GM21786 (cell line): ENCODE data around the gene PBX2.
"Not testable (repeated sequence)": the region's sequence is repeated elsewhere in the genome, so short reads cannot be mapped to it uniquely, and the experiment has no call there.

Experiments used
- ATAC-seq: cut with Tn5 transposase; IDR thresholded peaks from one replicate; pipeline ENCODE4 v1.9.1; 2021; ENCODE audit not compliant: unreplicated experiment

Gene PBX2

GRCh38 chr6:32203426-32204267, 13.6 kb upstream of the PBX2 start:
- ATAC-seq = no peak

GRCh38 chr6:32202186-32202585, 12.2 kb upstream of the PBX2 start:
- ATAC-seq = no peak

- no peak for ATAC-seq
These were observed 10.9 kb upstream of the PBX2 start for GRCh38 chr6:32200711-32201475.

GRCh38 chr6:32198866-32199265, 8.9 kb upstream of the PBX2 start:
- no peak for ATAC-seq

DNA sequence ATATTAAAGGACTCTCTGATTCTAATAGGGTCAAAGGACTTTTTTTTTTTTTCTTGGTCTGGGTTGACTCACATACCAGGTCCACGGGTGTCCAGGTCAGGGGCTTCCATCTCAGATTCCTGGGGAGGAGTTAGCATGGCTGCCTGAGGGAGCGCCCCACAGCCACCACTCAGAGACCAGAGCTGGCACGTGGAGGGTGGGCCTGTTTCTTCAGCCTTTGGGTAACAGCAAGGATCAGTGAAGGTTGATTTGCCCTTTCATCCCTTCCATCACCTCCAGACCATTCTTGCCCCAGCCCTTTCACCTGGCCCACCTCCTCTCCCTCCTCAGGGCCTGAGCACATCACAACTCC, 8.3 kb upstream of the PBX2 start:
- ATAC-seq = no peak

DNA sequence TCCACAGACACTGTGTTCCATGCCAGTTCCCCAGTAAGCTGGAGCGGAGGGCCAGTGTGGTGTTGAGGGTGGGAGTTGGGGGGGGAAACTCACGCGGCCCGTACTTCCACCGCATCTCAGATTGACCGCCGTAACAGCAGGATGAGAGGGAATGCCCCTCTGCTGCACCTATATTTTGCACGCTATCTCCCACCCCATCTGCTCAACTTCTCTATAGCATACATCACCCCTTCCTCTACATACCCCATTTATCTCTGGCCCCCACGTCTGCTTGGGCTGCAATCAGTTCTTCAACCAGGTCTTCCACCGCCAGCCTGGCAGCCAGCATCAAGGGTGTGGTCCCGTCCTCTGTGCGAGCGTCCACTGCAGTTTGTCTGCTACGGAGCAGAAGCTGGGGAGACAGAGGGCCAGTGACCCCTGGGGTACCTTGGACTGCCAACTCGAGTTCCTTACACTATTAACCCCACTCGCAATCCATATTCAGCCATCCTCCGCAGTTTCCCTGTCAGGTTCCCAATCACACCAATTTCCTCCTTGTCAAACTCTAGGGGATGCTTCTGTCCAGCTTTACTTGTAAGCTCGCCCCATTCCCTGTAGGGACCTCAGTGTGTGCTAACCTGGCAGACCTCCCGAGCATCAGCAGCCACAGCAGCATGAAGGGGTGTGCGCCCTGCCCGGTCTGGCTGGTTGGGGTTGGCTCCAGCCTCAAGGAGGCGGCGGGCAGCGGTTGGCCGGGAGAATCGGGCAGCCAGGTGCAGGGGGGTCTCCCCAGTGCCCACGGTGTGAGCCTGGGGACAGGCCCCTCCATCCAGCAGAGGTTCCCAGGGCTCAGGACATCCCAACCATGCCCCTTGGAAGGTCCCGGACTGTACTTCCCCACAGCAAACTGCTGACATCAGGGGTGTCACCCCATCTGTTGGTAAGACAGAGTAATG, 6.9 kb upstream of the PBX2 start:
- ATAC-seq = no peak

GRCh38 chr6:32195902-32196681, 6.1 kb upstream of the PBX2 start:
- ATAC-seq = no peak

DNA sequence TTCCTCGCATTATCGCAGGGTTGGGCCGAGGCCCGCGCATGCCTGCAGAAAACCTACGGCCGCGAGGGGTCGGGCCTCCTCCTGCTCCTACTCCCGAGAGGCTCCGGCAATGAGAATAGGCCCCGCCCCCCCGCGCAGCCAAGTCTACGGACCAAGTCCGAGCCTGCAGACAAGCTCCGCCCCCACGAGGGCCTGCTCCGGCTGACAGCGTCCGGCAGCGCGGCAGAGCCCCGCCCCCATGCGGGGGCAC, 5.6 kb upstream of the PBX2 start:
- peak; percentile 71 for ATAC-seq

DNA sequence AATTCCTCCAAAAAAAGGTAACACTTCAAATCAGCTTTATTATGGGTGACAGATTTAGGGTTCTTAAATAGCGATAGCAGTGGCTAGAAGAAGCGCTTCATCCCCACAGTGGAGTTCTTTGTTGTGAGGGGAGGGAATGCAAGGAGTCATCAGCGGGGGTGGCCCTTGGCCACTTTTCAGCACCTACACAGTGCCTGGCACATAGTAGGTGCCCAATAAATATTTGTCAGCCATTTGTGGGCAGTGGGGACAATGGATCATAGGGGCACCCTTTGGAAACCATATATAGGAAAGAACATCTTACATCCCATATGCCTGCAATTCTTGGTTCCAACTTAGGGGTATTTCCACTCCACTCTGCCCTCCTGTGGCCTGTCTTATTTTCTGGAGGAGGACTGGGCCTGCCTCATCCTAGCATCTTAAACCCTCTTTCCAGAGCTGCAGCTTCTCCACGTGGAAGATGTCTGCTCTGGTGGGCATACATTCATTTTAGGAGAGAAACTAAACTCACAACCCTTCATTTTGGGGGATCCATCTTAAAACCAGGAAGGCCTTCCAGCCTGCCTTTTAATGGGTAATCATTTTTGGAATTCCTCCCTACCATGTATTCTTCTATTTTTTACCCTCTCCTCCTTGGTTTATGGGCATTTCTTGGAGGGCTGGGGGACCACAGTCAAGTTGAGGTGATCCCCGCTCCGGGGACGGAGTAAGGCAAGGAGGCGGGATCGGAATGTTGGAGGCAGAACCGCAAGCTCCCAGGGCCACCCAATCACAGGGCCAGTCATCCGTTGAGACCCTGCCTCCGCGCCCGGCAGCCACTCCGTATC, 5.0 kb upstream of the PBX2 start:
- no peak for ATAC-seq

GRCh38 chr6:32194388-32194787, 4.4 kb upstream of the PBX2 start:
- no peak for ATAC-seq

- not testable (repeated sequence) for ATAC-seq
These were observed 3.1 kb upstream of the PBX2 start for GRCh38 chr6:32193096-32193495.

GRCh38 chr6:32192608-32193039, 2.6 kb upstream of the PBX2 start, which contains the start of gene GPSM3:
Gene GPSM3 (minus strand): TSS chr6:32192643. CDS start chr6:32192513, 130 bp downstream.
- no peak for ATAC-seq

DNA sequence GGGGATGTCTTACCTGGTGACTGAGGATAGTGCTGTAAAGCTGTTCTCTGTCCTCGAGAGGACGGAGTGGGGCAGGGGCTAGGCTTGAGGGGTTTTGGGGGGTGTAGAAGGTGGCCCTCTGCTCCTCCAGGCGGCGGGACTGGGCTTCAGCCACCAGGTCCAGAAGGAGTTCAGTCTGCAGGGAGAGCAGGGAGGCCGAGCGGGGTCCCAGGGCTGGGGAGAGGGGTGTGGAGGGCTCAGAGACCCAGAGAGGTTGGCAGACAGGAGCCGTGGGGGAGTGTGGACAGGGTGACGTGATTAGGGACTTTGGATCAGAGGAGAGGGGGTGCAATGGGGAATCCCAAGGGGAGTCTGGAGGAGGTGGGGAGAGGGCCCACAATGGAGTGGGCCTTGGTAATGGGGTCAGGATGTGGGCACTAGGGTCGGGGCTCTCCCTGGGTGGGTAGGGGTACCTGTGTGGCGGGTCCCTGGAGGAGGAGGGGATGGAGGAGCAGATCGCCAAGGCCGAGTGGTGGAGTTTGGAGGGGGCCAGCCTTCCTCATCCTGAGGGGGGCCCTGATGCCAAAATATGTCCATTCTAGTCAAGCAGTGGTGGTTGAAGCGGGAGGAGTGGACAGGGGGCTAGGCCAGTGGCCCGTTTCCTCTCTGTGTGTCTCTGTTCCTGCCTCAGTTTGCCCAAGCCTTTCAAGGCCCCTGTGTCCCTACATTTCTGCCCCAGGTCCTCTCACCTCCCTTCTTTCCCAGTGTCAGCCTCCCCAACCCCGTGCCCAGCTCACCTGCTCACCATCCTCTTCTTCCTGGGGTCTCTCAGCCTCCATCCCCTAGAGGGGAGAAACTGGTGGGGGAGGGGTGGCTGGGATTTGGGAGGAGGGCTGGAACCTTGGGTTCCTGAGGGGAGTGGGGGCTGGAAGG, 1.9 kb upstream of the PBX2 start:
- no peak for ATAC-seq

DNA sequence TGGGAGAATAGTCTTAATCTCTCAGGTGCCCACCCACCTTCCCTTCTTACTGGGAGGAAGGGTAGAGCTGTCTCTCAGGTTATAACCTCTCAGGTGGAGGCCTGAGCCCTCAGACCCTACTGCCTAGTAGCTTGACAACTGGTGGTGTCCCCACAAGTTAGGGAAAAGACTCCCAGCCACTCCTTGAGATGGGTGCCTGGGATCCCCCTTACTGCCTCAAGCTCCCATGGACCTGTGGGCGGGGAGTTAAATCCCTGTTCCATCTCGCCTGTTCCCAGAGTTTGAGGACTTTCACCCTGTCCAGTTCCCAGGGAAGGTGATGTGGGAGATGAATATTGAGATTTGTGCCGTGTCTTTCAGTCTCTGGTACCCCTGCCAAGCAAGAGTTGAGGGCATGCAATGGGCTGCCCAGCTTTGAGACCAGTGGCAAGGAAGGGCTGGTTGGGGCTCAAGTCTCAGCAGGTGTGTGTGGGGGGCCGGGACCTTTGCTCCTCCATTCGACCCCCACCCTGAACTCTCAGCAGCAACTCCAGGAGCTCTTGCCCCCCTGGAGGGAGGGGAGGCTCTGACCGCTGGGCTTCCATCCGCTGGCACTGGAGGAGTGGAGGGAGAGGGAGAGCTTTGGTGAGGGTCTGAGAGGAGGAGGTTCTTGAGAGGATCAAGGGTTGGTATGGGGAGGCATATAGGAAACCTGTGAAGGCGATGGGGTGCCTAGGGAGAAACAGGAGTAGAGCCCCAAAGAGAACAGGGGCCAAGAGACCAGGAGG, 1.1 kb upstream of the PBX2 start:
- no peak for ATAC-seq

DNA sequence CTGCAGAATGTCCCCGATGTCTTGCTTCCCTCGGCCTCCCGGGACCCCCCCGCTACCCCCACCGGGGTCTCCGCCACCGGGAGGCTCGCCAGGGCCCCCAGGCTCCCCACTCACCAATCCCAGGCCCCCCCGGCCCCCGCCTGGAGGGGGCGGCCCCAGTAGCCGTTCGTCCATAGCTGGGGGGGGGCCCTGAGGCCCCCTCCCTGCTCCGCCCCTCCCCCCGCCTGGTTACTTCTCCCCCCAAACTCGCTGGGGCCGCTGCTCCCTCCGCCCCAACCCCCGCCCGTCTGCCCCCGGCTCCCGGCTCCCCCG, 304 bp downstream of the PBX2 start:
- ATAC-seq = no peak

DNA sequence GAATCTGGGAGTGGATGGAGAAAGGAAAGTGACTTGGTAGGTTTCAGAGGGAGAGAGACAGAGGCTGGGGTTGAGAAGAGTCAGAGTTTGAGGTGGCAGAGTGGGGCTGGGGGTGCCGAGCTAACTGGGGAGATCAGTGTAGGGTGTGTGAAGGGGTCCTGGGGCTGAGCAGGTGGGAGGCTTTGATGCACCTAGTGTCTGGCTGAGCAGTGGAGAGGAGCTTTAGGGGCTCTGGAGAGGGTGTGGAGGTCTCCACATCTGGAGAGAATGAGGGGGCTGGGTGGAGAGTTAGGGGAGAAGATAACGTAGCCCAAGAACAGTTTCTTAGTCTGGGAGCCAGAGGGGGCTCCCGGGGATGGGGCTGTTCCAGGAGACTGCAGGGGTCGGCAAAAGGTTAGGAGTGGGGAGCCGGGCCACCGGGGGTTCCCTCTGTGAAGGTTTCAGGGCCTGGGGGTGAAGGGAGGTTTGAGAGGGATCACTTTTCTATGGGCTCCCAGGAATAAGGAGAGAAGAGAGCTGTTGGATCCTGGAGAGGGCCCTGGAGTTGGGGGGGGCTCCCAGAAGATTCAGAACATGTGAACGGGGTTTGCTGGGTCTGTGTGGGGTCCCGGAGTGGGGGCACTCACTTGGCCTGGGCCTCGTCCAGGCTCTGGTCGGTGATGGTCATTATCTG, 797 bp downstream of the PBX2 start:
- ATAC-seq = no peak

GRCh38 chr6:32188381-32189068, 1.5 kb downstream of the PBX2 start:
- no peak for ATAC-seq
